Measurements from ENCODE around the gene KIF19. TPM values are rescaled to one million over a fixed set of nuclear protein-coding genes. Genes with fewer than 3 reads are reported as not detected.

KIF19 gene
- total RNA-seq, 2 experiments from 2014 or later = 0.81 to 1.1 TPM

DNA sequence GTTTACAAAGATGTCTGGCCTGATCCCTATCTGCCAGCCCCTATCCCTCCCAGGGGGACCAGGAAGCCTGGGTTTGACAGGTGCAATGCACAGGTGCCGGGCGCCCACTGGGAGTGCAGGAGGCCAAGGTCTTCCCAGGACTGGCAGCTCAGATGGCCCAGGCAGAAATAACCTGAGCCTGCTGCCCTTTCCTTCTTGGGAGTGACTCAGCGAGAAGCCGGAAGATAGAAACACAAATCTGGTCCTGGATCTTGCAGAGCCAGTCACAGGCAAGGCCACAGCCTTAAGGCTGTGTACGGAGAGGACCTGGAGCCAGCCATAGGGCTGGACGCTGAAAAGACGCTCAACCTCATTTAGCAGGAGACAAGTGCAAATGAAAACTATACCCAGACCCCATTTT, 69.0 kb downstream of the KIF19 start:
- ChIA-PET POLR2A (no interaction called here), CTCF (interaction anchor here (1.0 kb wide), 1 partner anchor 16 kb away, joined by 3 read pairs; no protein-coding TSS in a partner anchor)
- ATAC-seq (ENCODE audit: poor library complexity) (no peak), DNase-seq (no peak)
- Mint-ChIP-seq H3K27me3 (no peaks in the 10 kb centered on the region), H3K4me1 (ENCODE audit: low read depth) (no peaks in the 10 kb centered on the region), H3K9me3 (no peaks in the 10 kb centered on the region), H3K4me3 (no peak overlapping the region), H3K36me3 (ENCODE audit: low read depth) (no peaks in the 10 kb centered on the region), H3K27ac (no peak overlapping the region)
- Histone ChIP-seq H3K4me3 (ENCODE audit: low read length) (no peak overlapping the region), H3K9me3 (ENCODE audit: control insufficient read depth in 1 of 2, insufficient read depth in 1 of 2, low read length in 2 of 2) (no peaks in the 10 kb centered on the region), H3K4me1 (ENCODE audit: insufficient read depth, low read length) (no peaks in the 10 kb centered on the region), H3K36me3 (ENCODE audit: insufficient read depth, low read length) (no peaks in the 10 kb centered on the region), H3K27me3 (ENCODE audit: control insufficient read depth in 1 of 2, insufficient read depth in 2 of 2, low read length in 2 of 2) (no peaks in the 10 kb centered on the region), H3K27ac (ENCODE audit: low read depth in 1 of 2, low read length in 2 of 2) (no peak overlapping the region)
- intact Hi-C loops (cut with DNase I, micrococcal nuclease) = no loop called here
- TF ChIP-seq, protein P1, sequence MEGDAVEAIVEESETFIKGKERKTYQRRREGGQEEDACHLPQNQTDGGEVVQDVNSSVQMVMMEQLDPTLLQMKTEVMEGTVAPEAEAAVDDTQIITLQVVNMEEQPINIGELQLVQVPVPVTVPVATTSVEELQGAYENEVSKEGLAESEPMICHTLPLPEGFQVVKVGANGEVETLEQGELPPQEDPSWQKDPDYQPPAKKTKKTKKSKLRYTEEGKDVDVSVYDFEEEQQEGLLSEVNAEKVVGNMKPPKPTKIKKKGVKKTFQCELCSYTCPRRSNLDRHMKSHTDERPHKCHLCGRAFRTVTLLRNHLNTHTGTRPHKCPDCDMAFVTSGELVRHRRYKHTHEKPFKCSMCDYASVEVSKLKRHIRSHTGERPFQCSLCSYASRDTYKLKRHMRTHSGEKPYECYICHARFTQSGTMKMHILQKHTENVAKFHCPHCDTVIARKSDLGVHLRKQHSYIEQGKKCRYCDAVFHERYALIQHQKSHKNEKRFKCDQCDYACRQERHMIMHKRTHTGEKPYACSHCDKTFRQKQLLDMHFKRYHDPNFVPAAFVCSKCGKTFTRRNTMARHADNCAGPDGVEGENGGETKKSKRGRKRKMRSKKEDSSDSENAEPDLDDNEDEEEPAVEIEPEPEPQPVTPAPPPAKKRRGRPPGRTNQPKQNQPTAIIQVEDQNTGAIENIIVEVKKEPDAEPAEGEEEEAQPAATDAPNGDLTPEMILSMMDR (IDR thresholded peaks at IDR 0.05) = no peak

DNA sequence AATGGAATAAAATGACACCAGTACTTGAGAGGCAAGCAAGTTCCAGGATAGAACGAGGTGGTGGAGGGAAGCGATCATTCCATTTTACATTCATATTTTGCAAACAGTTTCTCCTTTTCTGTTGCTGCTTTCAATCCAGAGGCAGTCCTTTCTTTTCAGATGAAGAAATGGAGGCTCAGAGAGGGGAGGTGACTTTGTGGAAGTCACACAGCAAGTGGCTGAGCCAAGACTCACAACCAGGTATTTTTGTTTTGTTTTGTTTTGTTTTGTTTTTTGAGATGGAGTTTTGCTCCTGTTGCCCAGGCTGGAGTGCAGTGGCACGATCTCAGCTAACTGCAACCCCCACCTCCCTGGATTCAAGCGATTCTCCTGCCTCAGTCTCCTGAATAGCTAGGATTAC, 70.5 kb downstream of the KIF19 start:
- intact Hi-C loops (cut with DNase I, micrococcal nuclease) = no loop called here
- TF ChIP-seq, protein P1 (IDR thresholded peaks at IDR 0.05) = no peak
- no peaks in the 10 kb centered on the region for H3K4me1 ChIP-seq (ENCODE audit: insufficient read depth, low read length)
- CTCF ChIA-PET = no interaction called here
- POLR2A ChIA-PET = no interaction called here
- no peaks in the 10 kb centered on the region for H3K27me3 ChIP-seq (ENCODE audit: control insufficient read depth in 1 of 2, insufficient read depth in 2 of 2, low read length in 2 of 2)
- Mint-ChIP-seq H3K27ac (no peak overlapping the region), H3K9me3 (no peaks in the 10 kb centered on the region), H3K27me3 (no peaks in the 10 kb centered on the region), H3K4me1 (ENCODE audit: low read depth) (no peaks in the 10 kb centered on the region), H3K36me3 (ENCODE audit: low read depth) (no peaks in the 10 kb centered on the region), H3K4me3 (no peak overlapping the region)
- no peaks in the 10 kb centered on the region for H3K9me3 ChIP-seq (ENCODE audit: control insufficient read depth in 1 of 2, insufficient read depth in 1 of 2, low read length in 2 of 2)
- no peak overlapping the region for H3K4me3 ChIP-seq (ENCODE audit: low read length)
- DNase-seq = no peak
- no peak for ATAC-seq (ENCODE audit: poor library complexity)
- no peak overlapping the region for H3K27ac ChIP-seq (ENCODE audit: low read depth in 1 of 2, low read length in 2 of 2)
- no peaks in the 10 kb centered on the region for H3K36me3 ChIP-seq (ENCODE audit: insufficient read depth, low read length)

DNA sequence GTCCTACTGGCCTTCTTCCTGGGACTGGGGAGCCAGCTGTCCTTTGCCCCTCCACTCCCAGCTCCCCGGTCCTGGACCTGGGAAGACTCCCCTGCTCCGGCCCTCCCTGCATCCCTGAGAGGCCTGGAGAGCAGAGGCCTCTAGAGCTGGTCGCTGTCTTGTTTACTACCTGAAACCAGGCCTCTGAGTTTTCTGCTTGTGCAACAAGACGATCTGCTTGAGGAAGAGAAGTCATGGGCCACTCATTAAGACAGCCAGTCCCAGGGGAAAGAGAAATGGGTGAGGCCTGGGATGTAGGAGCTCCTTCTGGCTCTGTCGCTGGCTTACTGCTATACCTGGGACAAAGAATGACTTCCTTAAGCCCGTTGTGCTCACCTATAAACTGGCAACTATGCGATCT, 76.0 kb downstream of the KIF19 start:
- TF ChIP-seq, protein P1 (IDR thresholded peaks at IDR 0.05) = no peak
- no peak overlapping the region for H3K4me3 Mint-ChIP-seq
- Histone ChIP-seq H3K27me3 (ENCODE audit: control insufficient read depth in 1 of 2, insufficient read depth in 2 of 2, low read length in 2 of 2) (no peaks in the 10 kb centered on the region), H3K4me1 (ENCODE audit: insufficient read depth, low read length) (no peaks in the 10 kb centered on the region), H3K9me3 (ENCODE audit: control insufficient read depth in 1 of 2, insufficient read depth in 1 of 2, low read length in 2 of 2) (no peaks in the 10 kb centered on the region), H3K27ac (ENCODE audit: low read depth in 1 of 2, low read length in 2 of 2) (no peak overlapping the region), H3K4me3 (ENCODE audit: low read length) (no peak overlapping the region), H3K36me3 (ENCODE audit: insufficient read depth, low read length) (no peaks in the 10 kb centered on the region)
- CTCF ChIA-PET = no interaction called here
- no peaks in the 10 kb centered on the region for H3K4me1 Mint-ChIP-seq (ENCODE audit: low read depth)
- ATAC-seq (ENCODE audit: poor library complexity) (no peak), DNase-seq (no peak)
- no peak overlapping the region for H3K27ac Mint-ChIP-seq
- H3K9me3 Mint-ChIP-seq = no peaks in the 10 kb centered on the region
- H3K36me3 Mint-ChIP-seq (ENCODE audit: low read depth) = no peaks in the 10 kb centered on the region
- POLR2A ChIA-PET = no interaction called here
- H3K27me3 Mint-ChIP-seq = peaks cover 4% of the 10 kb centered on the region
- intact Hi-C loops (cut with DNase I, micrococcal nuclease) = no loop called here
